ENCODE measurements around the gene APRT.

The APRT gene

GRCh38 chr16:88813269-88814143 lies 1.8 kb upstream of the APRT start:
- ATAC-seq (ENCODE audit: insufficient read depth, low read depth) (no peak), DNase-seq (no peak)
- no peak overlapping the region for H2AFZ ChIP-seq (ENCODE audit: low read depth, low read length)
- H3K27ac ChIP-seq (ENCODE audit: low read length): no peak overlapping the region
- peak overlapping the region; percentile 98; the same call in 1 of the 2 replicates for H3K4me2 ChIP-seq (ENCODE audit: insufficient read depth, low read length)
- H3K79me2 ChIP-seq (ENCODE audit: insufficient read depth, low read length): peaks cover 34% of the 10 kb centered on the region
- TF ChIP-seq CTCF (IDR thresholded peaks at IDR 0.05; ENCODE audit: borderline replicate concordance, extremely low read depth, low read length, poor library complexity, severe bottlenecking) (no peak), EZH2 (IDR thresholded peaks at IDR 0.05; ENCODE audit: borderline replicate concordance, low read depth, low read length, severe bottlenecking) (no peak)
- no peak overlapping the region; a peak in 1 of 4 replicates for H3K4me3 ChIP-seq (ENCODE audit: low read depth in 1 of 2, low read length in 2 of 2)
- peaks cover 37% of the 10 kb centered on the region for H4K20me1 ChIP-seq (ENCODE audit: insufficient read depth, low read length)
- H3K36me3 ChIP-seq (ENCODE audit: insufficient read depth, low read length): peaks cover 24% of the 10 kb centered on the region
- no peaks in the 10 kb centered on the region for H3K27me3 ChIP-seq (ENCODE audit: insufficient read depth, low read length, poor library complexity)
- peaks cover 36% of the 10 kb centered on the region for H3K4me1 ChIP-seq (ENCODE audit: insufficient read depth, low read length)
- H3K9ac ChIP-seq (ENCODE audit: low read depth, low read length): no peak overlapping the region; the same call in 1 of the 2 replicates
- H3K9me3 ChIP-seq (ENCODE audit: insufficient read depth, low read length, severe bottlenecking): no peaks in the 10 kb centered on the region

- no peaks in the 10 kb centered on the region for H3K27me3 ChIP-seq (ENCODE audit: insufficient read depth, low read length, poor library complexity)
- H3K9me3 ChIP-seq (ENCODE audit: insufficient read depth, low read length, severe bottlenecking): no peaks in the 10 kb centered on the region
- H3K79me2 ChIP-seq (ENCODE audit: insufficient read depth, low read length): peaks cover 42% of the 10 kb centered on the region
- H3K36me3 ChIP-seq (ENCODE audit: insufficient read depth, low read length): peaks cover 32% of the 10 kb centered on the region
- H3K4me1 ChIP-seq (ENCODE audit: insufficient read depth, low read length): peaks cover 44% of the 10 kb centered on the region
- H2AFZ ChIP-seq (ENCODE audit: low read depth, low read length): peak overlapping the region; percentile 81
- peak overlapping the region; percentile 98 for H3K4me2 ChIP-seq (ENCODE audit: insufficient read depth, low read length)
- TF ChIP-seq CTCF (IDR thresholded peaks at IDR 0.05; ENCODE audit: borderline replicate concordance, extremely low read depth, low read length, poor library complexity, severe bottlenecking) (peak; percentile 42), EZH2 (IDR thresholded peaks at IDR 0.05; ENCODE audit: borderline replicate concordance, low read depth, low read length, severe bottlenecking) (no peak)
- peak overlapping the region; percentile 84 for H3K9ac ChIP-seq (ENCODE audit: low read depth, low read length)
- ATAC-seq (ENCODE audit: insufficient read depth, low read depth): no peak
- DNase-seq: peak; percentile 49
- peaks cover 45% of the 10 kb centered on the region for H4K20me1 ChIP-seq (ENCODE audit: insufficient read depth, low read length)
- peak overlapping the region; percentile 91 to 93; a peak in 3 of 4 replicates for H3K4me3 ChIP-seq (ENCODE audit: low read depth in 1 of 2, low read length in 2 of 2)
- H3K27ac ChIP-seq (ENCODE audit: low read length): peak overlapping the region; percentile 88
These were observed 963 bp upstream of the APRT start for GRCh38 chr16:88812513-88813268.

DNA sequence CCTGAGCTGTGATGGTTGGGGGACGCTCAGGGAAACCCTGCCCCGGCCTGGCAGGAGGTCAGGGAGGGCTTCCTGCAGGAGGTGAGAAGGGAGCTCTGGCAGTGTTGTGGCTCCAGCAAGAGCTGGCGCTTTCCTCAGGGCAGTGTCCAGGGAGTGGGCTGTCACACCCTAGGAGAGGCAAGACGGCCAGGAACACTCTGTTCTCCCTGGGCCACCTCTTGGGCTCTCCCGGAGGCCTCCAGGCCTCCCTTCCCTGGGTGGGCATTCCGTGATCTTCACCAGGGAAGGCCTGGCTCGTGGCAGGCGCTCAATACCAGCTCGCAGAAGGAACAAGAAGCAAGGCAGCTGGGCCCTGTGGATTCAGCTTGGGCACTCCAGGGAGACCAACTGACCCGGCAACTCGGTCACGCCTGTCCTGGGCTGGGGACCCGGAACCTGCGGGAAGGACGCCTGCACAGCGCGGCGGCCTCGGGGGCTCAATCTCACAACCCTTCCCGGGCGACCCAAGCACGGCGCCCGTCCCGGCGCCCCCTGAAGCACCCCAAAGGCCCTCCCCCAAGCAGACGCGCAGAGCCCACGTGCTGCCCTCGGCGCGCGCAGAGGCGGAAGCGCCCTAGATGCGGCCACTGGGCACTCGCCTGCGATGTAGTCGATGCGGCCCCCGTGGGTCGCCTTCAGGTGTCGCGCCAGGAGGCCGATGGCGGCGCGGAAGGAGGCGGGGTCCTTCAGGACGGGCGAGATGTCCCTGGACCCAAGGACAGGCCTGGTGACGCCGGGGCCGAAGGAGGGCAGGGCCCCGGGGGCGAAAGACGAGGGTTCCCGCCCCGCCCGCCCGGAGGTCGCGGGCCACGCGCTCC lies 588 bp downstream of the APRT start:
- peak overlapping the region; percentile 91 to 93 for H3K4me3 ChIP-seq (ENCODE audit: low read depth in 1 of 2, low read length in 2 of 2)
- H3K9ac ChIP-seq (ENCODE audit: low read depth, low read length): peak overlapping the region; percentile 84
- H3K79me2 ChIP-seq (ENCODE audit: insufficient read depth, low read length): peaks cover 58% of the 10 kb centered on the region
- H3K27ac ChIP-seq (ENCODE audit: low read length): peak overlapping the region; percentile 93
- DNase-seq (peak; percentile 87), ATAC-seq (ENCODE audit: insufficient read depth, low read depth) (peak; percentile 67)
- H3K27me3 ChIP-seq (ENCODE audit: insufficient read depth, low read length, poor library complexity): no peaks in the 10 kb centered on the region
- peaks cover 48% of the 10 kb centered on the region for H3K36me3 ChIP-seq (ENCODE audit: insufficient read depth, low read length)
- H3K9me3 ChIP-seq (ENCODE audit: insufficient read depth, low read length, severe bottlenecking): no peaks in the 10 kb centered on the region
- H3K4me1 ChIP-seq (ENCODE audit: insufficient read depth, low read length): peaks cover 60% of the 10 kb centered on the region
- H2AFZ ChIP-seq (ENCODE audit: low read depth, low read length): peak overlapping the region; percentile 66
- no peak for TF ChIP-seq CTCF (IDR thresholded peaks at IDR 0.05; ENCODE audit: borderline replicate concordance, extremely low read depth, low read length, poor library complexity, severe bottlenecking)
- no peak for TF ChIP-seq EZH2 (IDR thresholded peaks at IDR 0.05; ENCODE audit: borderline replicate concordance, low read depth, low read length, severe bottlenecking)
- peaks cover 60% of the 10 kb centered on the region for H4K20me1 ChIP-seq (ENCODE audit: insufficient read depth, low read length)
- H3K4me2 ChIP-seq (ENCODE audit: insufficient read depth, low read length): peak overlapping the region; percentile 98
